ENCODE data around the gene ZNF10.

ZNF10 gene

DNA sequence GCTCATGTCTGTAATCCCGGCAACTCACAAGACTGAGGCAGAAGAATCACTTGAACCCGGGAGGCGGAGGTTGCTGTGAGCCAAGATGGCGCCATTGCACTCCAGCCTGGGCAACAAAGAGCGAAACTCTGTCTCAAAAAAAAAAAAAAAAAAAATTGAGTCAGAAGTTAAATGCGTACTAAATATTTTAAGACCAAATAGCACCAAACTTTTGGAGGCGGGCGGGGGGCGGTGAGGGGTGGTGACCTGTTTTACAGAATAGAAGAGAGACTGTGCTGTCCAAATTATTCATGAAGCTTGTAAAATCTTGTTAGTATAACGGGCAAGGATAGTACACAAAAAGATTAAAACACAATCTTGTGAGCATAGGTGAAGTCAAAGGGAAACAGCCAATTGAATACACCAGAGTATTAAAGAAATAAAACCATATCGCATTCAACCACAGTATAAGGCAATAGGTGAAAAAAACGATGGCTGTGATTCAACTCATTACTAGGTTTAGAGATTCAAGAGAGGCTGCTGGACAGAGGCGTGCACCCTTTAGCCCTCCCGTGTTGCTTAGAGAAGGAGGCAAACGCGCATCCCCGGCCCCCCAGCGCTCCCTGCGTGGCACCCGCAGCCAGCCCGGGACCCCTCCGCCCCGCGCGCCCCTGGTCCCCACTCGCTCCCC, 924 bp upstream of the ZNF10 start:
- Histone ChIP-seq H3K36me3 (ENCODE audit: insufficient read depth, low read length) (peaks cover 73% of the 10 kb centered on the region), H2AFZ (ENCODE audit: low read length) (0 out of 2 replicates have a peak overlapping the region, but pooled peaks have one; percentile 30), H3K9me3 (ENCODE audit: low read length) (peaks cover 39% of the 10 kb centered on the region), H3K9me2 (ENCODE audit: low read depth, low read length) (no peaks in the 10 kb centered on the region), H3K9ac (ENCODE audit: low read length) (peak overlapping the region; percentile 83), H3K27me3 (ENCODE audit: insufficient read depth, low read length) (no peaks in the 10 kb centered on the region), H3F3A (ENCODE audit: insufficient read depth, low read length) (no peaks in the 10 kb centered on the region), H4K20me1 (ENCODE audit: insufficient read depth, low read length) (no peaks in the 10 kb centered on the region), H3K4me3 (ENCODE audit: low read depth, low read length, poor library complexity, severe bottlenecking) (peak overlapping the region; percentile 92), H3K4me2 (ENCODE audit: low read length) (peak overlapping the region; percentile 70), H3K79me2 (ENCODE audit: insufficient read depth, low read length) (peaks cover 9% of the 10 kb centered on the region), H3K27ac (ENCODE audit: low read depth, low read length, poor library complexity, severe bottlenecking) (peak overlapping the region; percentile 81), H3K4me1 (ENCODE audit: insufficient read depth, low read length, severe bottlenecking) (peaks cover 14% of the 10 kb centered on the region)
- TF ChIP-seq EZH2 (IDR thresholded peaks at IDR 0.05; ENCODE audit: borderline replicate concordance, low read length), result no peak
- TF ChIP-seq, protein P1, sequence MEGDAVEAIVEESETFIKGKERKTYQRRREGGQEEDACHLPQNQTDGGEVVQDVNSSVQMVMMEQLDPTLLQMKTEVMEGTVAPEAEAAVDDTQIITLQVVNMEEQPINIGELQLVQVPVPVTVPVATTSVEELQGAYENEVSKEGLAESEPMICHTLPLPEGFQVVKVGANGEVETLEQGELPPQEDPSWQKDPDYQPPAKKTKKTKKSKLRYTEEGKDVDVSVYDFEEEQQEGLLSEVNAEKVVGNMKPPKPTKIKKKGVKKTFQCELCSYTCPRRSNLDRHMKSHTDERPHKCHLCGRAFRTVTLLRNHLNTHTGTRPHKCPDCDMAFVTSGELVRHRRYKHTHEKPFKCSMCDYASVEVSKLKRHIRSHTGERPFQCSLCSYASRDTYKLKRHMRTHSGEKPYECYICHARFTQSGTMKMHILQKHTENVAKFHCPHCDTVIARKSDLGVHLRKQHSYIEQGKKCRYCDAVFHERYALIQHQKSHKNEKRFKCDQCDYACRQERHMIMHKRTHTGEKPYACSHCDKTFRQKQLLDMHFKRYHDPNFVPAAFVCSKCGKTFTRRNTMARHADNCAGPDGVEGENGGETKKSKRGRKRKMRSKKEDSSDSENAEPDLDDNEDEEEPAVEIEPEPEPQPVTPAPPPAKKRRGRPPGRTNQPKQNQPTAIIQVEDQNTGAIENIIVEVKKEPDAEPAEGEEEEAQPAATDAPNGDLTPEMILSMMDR (IDR thresholded peaks at IDR 0.05; ENCODE audit: low read length), result no peak

DNA sequence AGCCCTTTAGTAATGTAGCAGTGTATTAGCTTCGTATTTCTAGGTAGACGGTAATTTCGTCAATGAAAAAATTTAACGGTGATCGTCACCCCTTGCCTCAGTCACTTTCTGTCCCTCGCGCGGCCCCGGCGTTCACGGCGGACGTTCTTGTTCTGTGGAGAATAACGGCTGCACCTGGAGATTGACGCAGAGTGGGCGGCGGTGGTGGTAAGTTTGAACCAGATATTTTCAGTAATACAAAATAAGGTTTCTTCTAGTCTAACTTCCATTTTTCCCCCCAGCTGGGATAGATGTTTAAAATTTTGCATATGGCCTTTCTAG, 341 bp downstream of the ZNF10 start:
- Histone ChIP-seq H3K79me2 (ENCODE audit: insufficient read depth, low read length) (peaks cover 9% of the 10 kb centered on the region), H3F3A (ENCODE audit: insufficient read depth, low read length) (no peaks in the 10 kb centered on the region), H3K36me3 (ENCODE audit: insufficient read depth, low read length) (peaks cover 73% of the 10 kb centered on the region), H3K27ac (ENCODE audit: low read depth, low read length, poor library complexity, severe bottlenecking) (peak overlapping the region; percentile 84), H3K27me3 (ENCODE audit: insufficient read depth, low read length) (no peaks in the 10 kb centered on the region), H3K4me3 (ENCODE audit: low read depth, low read length, poor library complexity, severe bottlenecking) (peak overlapping the region; percentile 92), H4K20me1 (ENCODE audit: insufficient read depth, low read length) (no peaks in the 10 kb centered on the region), H2AFZ (ENCODE audit: low read length) (peak overlapping the region; percentile 69; the same call in 1 of the 2 replicates), H3K4me2 (ENCODE audit: low read length) (peak overlapping the region; percentile 83), H3K9me3 (ENCODE audit: low read length) (peaks cover 36% of the 10 kb centered on the region), H3K9ac (ENCODE audit: low read length) (peak overlapping the region; percentile 90), H3K4me1 (ENCODE audit: insufficient read depth, low read length, severe bottlenecking) (peaks cover 14% of the 10 kb centered on the region), H3K9me2 (ENCODE audit: low read depth, low read length) (no peaks in the 10 kb centered on the region)
- no peak for TF ChIP-seq EZH2 (IDR thresholded peaks at IDR 0.05; ENCODE audit: borderline replicate concordance, low read length)

DNA sequence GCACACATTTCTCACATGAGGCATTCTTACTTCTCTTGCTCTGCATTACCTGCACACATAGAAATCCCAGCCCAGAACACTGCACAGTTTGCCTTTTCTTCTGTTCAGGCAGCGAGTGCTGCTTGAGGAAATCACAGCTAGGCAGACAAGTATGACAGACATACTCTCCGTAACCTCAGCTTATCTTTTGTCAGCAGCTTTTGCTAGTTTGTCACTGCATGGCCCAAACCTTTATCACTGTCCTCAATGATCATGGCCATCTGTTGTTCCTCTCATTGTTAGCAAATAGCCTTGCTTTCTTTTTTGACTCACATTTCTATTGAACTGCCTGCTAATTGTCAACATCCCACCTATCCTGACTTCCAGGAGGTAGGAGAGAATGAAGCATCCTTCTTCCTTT, 5.3 kb downstream of the ZNF10 start:
- Histone ChIP-seq H3K27ac (ENCODE audit: low read depth, low read length, poor library complexity, severe bottlenecking) (no peak overlapping the region), H3K9me3 (ENCODE audit: low read length) (peaks cover 62% of the 10 kb centered on the region), H3K36me3 (ENCODE audit: insufficient read depth, low read length) (peaks cover 93% of the 10 kb centered on the region)

More for the DNA sequence above, 5.3 kb downstream of the ZNF10 start:
- peaks cover 9% of the 10 kb centered on the region for H3K4me1 ChIP-seq (ENCODE audit: insufficient read depth, low read length, severe bottlenecking)
- no peaks in the 10 kb centered on the region for H3F3A ChIP-seq (ENCODE audit: insufficient read depth, low read length)
- peaks cover 5% of the 10 kb centered on the region; the same call in 1 of the 2 replicates for H3K79me2 ChIP-seq (ENCODE audit: insufficient read depth, low read length)
- no peak overlapping the region for H2AFZ ChIP-seq (ENCODE audit: low read length)
- no peaks in the 10 kb centered on the region for H3K27me3 ChIP-seq (ENCODE audit: insufficient read depth, low read length)
- H3K4me2 ChIP-seq (ENCODE audit: low read length), result no peak overlapping the region
- no peaks in the 10 kb centered on the region for H4K20me1 ChIP-seq (ENCODE audit: insufficient read depth, low read length)
- no peak overlapping the region for H3K9ac ChIP-seq (ENCODE audit: low read length)
- no peak overlapping the region for H3K4me3 ChIP-seq (ENCODE audit: low read depth, low read length, poor library complexity, severe bottlenecking)
- no peaks in the 10 kb centered on the region for H3K9me2 ChIP-seq (ENCODE audit: low read depth, low read length)
- no peak for TF ChIP-seq EZH2 (IDR thresholded peaks at IDR 0.05; ENCODE audit: borderline replicate concordance, low read length)
- TF ChIP-seq, protein P1 (IDR thresholded peaks at IDR 0.05; ENCODE audit: low read length), result no peak

Data from OCI-LY1 (cell line).